ENCODE data around the gene THEMIS. TPM values are rescaled to one million over a fixed set of nuclear protein-coding genes. Genes with fewer than 3 reads are reported as not detected.

The THEMIS gene
- total and polyA plus RNA-seq, 2 experiments from 2014 or later, result not detected

DNA sequence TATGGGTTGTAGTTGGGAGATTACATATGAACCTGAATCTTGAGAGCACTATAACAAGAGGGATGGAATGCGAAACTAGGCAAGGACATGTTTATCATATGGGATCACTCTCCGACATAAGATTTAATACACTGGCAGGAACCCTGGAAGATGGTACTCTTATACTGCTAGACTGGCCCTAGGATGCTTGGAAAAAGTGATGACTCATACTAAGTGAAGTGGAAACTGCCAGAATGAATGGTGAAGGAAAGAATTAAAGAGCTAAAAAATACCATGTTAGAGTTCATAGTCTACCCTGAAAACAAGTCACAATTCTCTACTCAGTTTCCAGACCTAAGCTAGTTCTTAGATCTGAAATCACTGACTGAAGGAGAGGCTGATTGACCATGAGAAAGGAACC lies 45.5 kb upstream of the THEMIS start:
- no peak overlapping the region for H3K4me2 ChIP-seq
- Mint-ChIP-seq H3K4me3 (no peak overlapping the region), H3K27me3 (ENCODE audit: insufficient read depth, low read depth, poor library complexity) (no peaks in the 10 kb centered on the region), H3K36me3 (ENCODE audit: low read depth) (no peaks in the 10 kb centered on the region), H3K4me1 (no peaks in the 10 kb centered on the region; the same call in 2 of the 3 replicates), H3K27ac (no peak overlapping the region), H3K9me3 (no peaks in the 10 kb centered on the region)
- no peak overlapping the region for H3K4me3 ChIP-seq
- H3K79me2 ChIP-seq (replicated peaks; ENCODE audit: insufficient read depth), result no peaks in the 10 kb centered on the region
- no peaks in the 10 kb centered on the region for H3F3A ChIP-seq (replicated peaks; ENCODE audit: low read depth)
- H3K27ac ChIP-seq (ENCODE audit: low read depth), result no peak overlapping the region
- H3K9me2 ChIP-seq (ENCODE audit: insufficient read depth), result peaks cover 12% of the 10 kb centered on the region
- no peak for ATAC-seq
- TF ChIP-seq, protein P1, sequence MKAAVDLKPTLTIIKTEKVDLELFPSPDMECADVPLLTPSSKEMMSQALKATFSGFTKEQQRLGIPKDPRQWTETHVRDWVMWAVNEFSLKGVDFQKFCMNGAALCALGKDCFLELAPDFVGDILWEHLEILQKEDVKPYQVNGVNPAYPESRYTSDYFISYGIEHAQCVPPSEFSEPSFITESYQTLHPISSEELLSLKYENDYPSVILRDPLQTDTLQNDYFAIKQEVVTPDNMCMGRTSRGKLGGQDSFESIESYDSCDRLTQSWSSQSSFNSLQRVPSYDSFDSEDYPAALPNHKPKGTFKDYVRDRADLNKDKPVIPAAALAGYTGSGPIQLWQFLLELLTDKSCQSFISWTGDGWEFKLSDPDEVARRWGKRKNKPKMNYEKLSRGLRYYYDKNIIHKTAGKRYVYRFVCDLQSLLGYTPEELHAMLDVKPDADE (IDR thresholded peaks at IDR 0.05), result no peak
- TF ChIP-seq ZNF331 (CRISPR knock-in tag; IDR thresholded peaks at IDR 0.05; ENCODE audit: low read depth) (no peak), NANOG (IDR thresholded peaks at IDR 0.05; ENCODE audit: borderline replicate concordance) (no peak)
- no peaks in the 10 kb centered on the region for H3K27me3 ChIP-seq (ENCODE audit: insufficient read depth)
- H2AFZ ChIP-seq, result peak overlapping the region; percentile 56
- H4K20me1 ChIP-seq (replicated peaks; ENCODE audit: insufficient read depth), result no peaks in the 10 kb centered on the region
- H3K36me3 ChIP-seq (ENCODE audit: insufficient read depth), result no peaks in the 10 kb centered on the region
- DNase-seq (ENCODE audit: low spot score), result no peak
- H3K4me1 ChIP-seq (ENCODE audit: insufficient read depth), result no peaks in the 10 kb centered on the region

DNA sequence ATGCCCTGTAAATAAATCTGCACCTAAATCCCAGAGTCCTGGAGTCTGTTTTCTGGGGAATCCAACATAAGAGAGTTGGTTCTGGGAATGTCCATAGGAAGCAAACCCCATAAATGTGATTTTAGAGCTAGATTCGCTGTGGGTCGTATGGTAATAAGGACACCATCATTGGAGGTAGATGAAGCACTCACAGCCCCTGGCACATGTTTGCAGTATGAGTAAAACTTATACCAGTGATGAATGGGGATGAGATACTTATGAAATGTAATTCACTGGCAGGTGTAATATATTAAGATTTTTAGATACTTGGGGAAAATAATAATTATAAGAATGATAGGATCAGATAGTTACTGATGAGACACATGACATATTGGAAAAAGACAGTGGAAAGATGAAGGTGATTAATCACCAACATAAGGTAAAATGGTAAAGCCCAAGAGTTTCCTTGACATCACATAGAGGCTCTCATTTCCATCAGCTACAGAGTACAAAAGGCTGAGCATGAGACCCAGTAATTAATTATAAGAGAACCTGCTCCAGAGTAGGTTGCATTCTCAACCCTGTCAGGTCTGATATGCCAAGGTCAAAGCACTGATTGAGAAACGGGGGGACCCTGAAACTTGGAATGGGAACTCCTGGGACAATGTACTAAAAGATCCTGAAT lies 44.7 kb upstream of the THEMIS start:
- H3K9me2 ChIP-seq (ENCODE audit: insufficient read depth), result peaks cover 12% of the 10 kb centered on the region
- ATAC-seq, result no peak
- H3K4me2 ChIP-seq, result no peak overlapping the region
- no peaks in the 10 kb centered on the region for H3F3A ChIP-seq (replicated peaks; ENCODE audit: low read depth)
- no peaks in the 10 kb centered on the region for H3K79me2 ChIP-seq (replicated peaks; ENCODE audit: insufficient read depth)
- H4K20me1 ChIP-seq (replicated peaks; ENCODE audit: insufficient read depth), result no peaks in the 10 kb centered on the region
- no peak for DNase-seq (ENCODE audit: low spot score)
- H3K36me3 ChIP-seq (ENCODE audit: insufficient read depth), result no peaks in the 10 kb centered on the region
- no peaks in the 10 kb centered on the region for H3K27me3 ChIP-seq (ENCODE audit: insufficient read depth)
- Mint-ChIP-seq H3K27ac (no peak overlapping the region), H3K4me3 (no peak overlapping the region), H3K36me3 (ENCODE audit: low read depth) (no peaks in the 10 kb centered on the region), H3K27me3 (ENCODE audit: insufficient read depth, low read depth, poor library complexity) (no peaks in the 10 kb centered on the region), H3K9me3 (no peaks in the 10 kb centered on the region), H3K4me1 (no peaks in the 10 kb centered on the region)
- no peak overlapping the region for H3K4me3 ChIP-seq
- H3K4me1 ChIP-seq (ENCODE audit: insufficient read depth), result no peaks in the 10 kb centered on the region
- no peak overlapping the region for H2AFZ ChIP-seq
- H3K27ac ChIP-seq (ENCODE audit: low read depth), result no peak overlapping the region
- TF ChIP-seq ZNF331 (CRISPR knock-in tag; IDR thresholded peaks at IDR 0.05; ENCODE audit: low read depth) (no peak), EZH2 (IDR thresholded peaks at IDR 0.05; ENCODE audit: low read depth, unreplicated experiment) (no peak), EZH2phosphoT487 (IDR thresholded peaks at IDR 0.05; ENCODE audit: unreplicated experiment) (no peak), STAT1 (IDR thresholded peaks at IDR 0.05; ENCODE audit: unreplicated experiment) (no peak)

DNA sequence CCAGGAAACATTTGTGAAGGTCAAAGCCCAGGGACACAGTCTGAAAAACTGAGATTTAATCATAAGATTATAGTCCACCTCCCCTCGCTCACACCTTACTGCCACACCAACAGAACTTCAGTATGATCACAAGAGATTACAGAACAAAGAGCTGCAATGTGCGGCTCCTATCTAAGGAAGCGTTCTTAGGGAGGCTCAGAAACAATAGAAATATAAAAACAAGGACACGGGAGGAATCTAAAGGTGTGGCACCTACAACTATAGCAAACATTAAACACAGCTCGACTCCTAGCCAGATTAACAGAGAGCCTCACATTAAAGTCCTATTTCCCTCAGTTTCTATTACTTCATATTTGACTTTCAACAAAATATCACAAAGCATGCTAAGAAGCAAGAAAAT lies 40.4 kb upstream of the THEMIS start:
- H3K4me1 Mint-ChIP-seq, result peaks cover 7% of the 10 kb centered on the region; the same call in 2 of the 3 replicates
- DNase-seq (ENCODE audit: low spot score) (no peak), ATAC-seq (no peak)
- H3K4me2 ChIP-seq, result no peak overlapping the region
- no peak overlapping the region for H3K4me3 Mint-ChIP-seq
- no peaks in the 10 kb centered on the region for H3F3A ChIP-seq (replicated peaks; ENCODE audit: low read depth)
- peaks cover 8% of the 10 kb centered on the region; the same call in 1 of the 2 replicates for H3K9me2 ChIP-seq (ENCODE audit: insufficient read depth)
- no peaks in the 10 kb centered on the region for H3K4me1 ChIP-seq (ENCODE audit: insufficient read depth)
- H3K9me3 Mint-ChIP-seq, result no peaks in the 10 kb centered on the region
- H4K20me1 ChIP-seq (replicated peaks; ENCODE audit: insufficient read depth), result no peaks in the 10 kb centered on the region
- no peak overlapping the region for H3K27ac Mint-ChIP-seq
- no peak overlapping the region for H3K27ac ChIP-seq (ENCODE audit: low read depth)
- no peaks in the 10 kb centered on the region for H3K27me3 ChIP-seq (ENCODE audit: insufficient read depth)
- no peaks in the 10 kb centered on the region for H3K36me3 ChIP-seq (ENCODE audit: insufficient read depth)
- H3K79me2 ChIP-seq (replicated peaks; ENCODE audit: insufficient read depth), result no peaks in the 10 kb centered on the region
- H2AFZ ChIP-seq, result peak overlapping the region; percentile 23; the same call in 1 of the 2 replicates
- H3K27me3 Mint-ChIP-seq (ENCODE audit: insufficient read depth, low read depth, poor library complexity), result no peaks in the 10 kb centered on the region
- no peak overlapping the region for H3K4me3 ChIP-seq
- TF ChIP-seq ZNF331 (CRISPR knock-in tag; IDR thresholded peaks at IDR 0.05; ENCODE audit: low read depth) (no peak), EZH2phosphoT487 (IDR thresholded peaks at IDR 0.05; ENCODE audit: unreplicated experiment) (no peak)
- TF ChIP-seq, protein P1 (IDR thresholded peaks at IDR 0.05), result no peak
- TF ChIP-seq, protein P2, sequence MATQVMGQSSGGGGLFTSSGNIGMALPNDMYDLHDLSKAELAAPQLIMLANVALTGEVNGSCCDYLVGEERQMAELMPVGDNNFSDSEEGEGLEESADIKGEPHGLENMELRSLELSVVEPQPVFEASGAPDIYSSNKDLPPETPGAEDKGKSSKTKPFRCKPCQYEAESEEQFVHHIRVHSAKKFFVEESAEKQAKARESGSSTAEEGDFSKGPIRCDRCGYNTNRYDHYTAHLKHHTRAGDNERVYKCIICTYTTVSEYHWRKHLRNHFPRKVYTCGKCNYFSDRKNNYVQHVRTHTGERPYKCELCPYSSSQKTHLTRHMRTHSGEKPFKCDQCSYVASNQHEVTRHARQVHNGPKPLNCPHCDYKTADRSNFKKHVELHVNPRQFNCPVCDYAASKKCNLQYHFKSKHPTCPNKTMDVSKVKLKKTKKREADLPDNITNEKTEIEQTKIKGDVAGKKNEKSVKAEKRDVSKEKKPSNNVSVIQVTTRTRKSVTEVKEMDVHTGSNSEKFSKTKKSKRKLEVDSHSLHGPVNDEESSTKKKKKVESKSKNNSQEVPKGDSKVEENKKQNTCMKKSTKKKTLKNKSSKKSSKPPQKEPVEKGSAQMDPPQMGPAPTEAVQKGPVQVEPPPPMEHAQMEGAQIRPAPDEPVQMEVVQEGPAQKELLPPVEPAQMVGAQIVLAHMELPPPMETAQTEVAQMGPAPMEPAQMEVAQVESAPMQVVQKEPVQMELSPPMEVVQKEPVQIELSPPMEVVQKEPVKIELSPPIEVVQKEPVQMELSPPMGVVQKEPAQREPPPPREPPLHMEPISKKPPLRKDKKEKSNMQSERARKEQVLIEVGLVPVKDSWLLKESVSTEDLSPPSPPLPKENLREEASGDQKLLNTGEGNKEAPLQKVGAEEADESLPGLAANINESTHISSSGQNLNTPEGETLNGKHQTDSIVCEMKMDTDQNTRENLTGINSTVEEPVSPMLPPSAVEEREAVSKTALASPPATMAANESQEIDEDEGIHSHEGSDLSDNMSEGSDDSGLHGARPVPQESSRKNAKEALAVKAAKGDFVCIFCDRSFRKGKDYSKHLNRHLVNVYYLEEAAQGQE (IDR thresholded peaks at IDR 0.05; ENCODE audit: unreplicated experiment), result no peak
- H3K36me3 Mint-ChIP-seq (ENCODE audit: low read depth), result no peaks in the 10 kb centered on the region
